CD4-positive, alpha-beta T cell (primary cell): ENCODE data around the gene MRPS31. TPM values are rescaled to one million over a fixed set of nuclear protein-coding genes. Genes with fewer than 3 reads are reported as not detected.

ENCODE experiments used
- ATAC-seq: fragments of 200-7000 bp; cut with Tn5 transposase; one replicate; pipeline ENCODE4 v1.10.0; 2022; ENCODE audit warnings: mild to moderate bottlenecking; ENCODE audit not compliant: poor library complexity
- CTCF ChIA-PET: fragments of 350-600 bp; sonication (Branson Sonifier 250); formaldehyde crosslinking; loops from one replicate; lab custom pipeline; 2021; ENCODE audit warnings: antibody characterized with exemption, inconsistent platforms; lab: Charles Lee
- POLR2A ChIA-PET: fragments of 350-600 bp; sonication (Branson Sonifier 250); formaldehyde crosslinking; loops from one replicate; lab custom pipeline; 2021; ENCODE audit warnings: antibody characterized with exemption, inconsistent platforms; lab: Charles Lee
- DNase-seq, 14 experiments: peaks; one replicate each; pipeline ENCODE4 v3.0.0-alpha.2; 2013 to 2020; ENCODE audit warnings: mixed read lengths in 2 of 14
- H3K27ac ChIP-seq, 2 donors: one replicate each; pipeline versions ENCODE4 v1.5.1 to v1.7.0; 2013; ENCODE audit warnings: low read length in 2 of 2, low read depth in 1 of 2, mild to moderate bottlenecking in 1 of 2
- H3K27me3 ChIP-seq, 2 experiments: 1 replicate in 1 of 2; 2 replicates in 1 of 2; pipeline versions ENCODE4 v1.6.1 to v1.7.0; 2013; ENCODE audit warnings: low read length in 2 of 2, control low read depth in 1 of 2, mild to moderate bottlenecking in 1 of 2, moderate library complexity in 1 of 2; ENCODE audit not compliant: insufficient read depth in 2 of 2, control insufficient read depth in 1 of 2
- H3K36me3 ChIP-seq: one replicate; pipeline ENCODE4 v1.6.1; 2013; ENCODE audit warnings: low read length, control low read depth; ENCODE audit not compliant: insufficient read depth
- H3K4me1 ChIP-seq: one replicate; pipeline ENCODE4 v1.6.1; 2013; ENCODE audit warnings: low read length, control low read depth; ENCODE audit not compliant: insufficient read depth
- H3K4me3 ChIP-seq: one replicate; pipeline ENCODE4 v1.5.1; 2013; ENCODE audit warnings: mild to moderate bottlenecking, low read length, moderate library complexity
- H3K9me3 ChIP-seq, 2 experiments: 1 replicate in 1 of 2; 2 replicates in 1 of 2; pipeline versions ENCODE4 v1.6.1 to v1.7.0; 2013; ENCODE audit warnings: low read length in 2 of 2, mild to moderate bottlenecking in 2 of 2, control low read depth in 1 of 2, moderate library complexity in 1 of 2; ENCODE audit not compliant: control insufficient read depth in 1 of 2, insufficient read depth in 1 of 2
- H3K27ac Mint-ChIP-seq: one replicate; pipeline ENCODE4 v1.8.0; 2020; ENCODE audit warnings: mixed read lengths
- H3K27me3 Mint-ChIP-seq: one replicate; pipeline ENCODE4 v1.8.0; 2021; ENCODE audit warnings: mixed read lengths
- H3K36me3 Mint-ChIP-seq: one replicate; pipeline ENCODE4 v1.8.0; 2021; ENCODE audit warnings: low read depth, mixed read lengths
- H3K4me1 Mint-ChIP-seq: one replicate; pipeline ENCODE4 v1.8.0; 2021; ENCODE audit warnings: low read depth, mixed read lengths
- H3K4me3 Mint-ChIP-seq: one replicate; pipeline ENCODE4 v1.8.0; 2020; ENCODE audit warnings: mild to moderate bottlenecking, mixed read lengths
- H3K9me3 Mint-ChIP-seq: one replicate; pipeline ENCODE4 v1.8.0; 2020; ENCODE audit warnings: mixed read lengths
- intact Hi-C, 2 experiments: fragments of 100-400 bp; cut with DNase I in 1 of 2; cut with micrococcal nuclease in 1 of 2; formaldehyde crosslinking; loops; one replicate each; pipeline versions ENCODE4 v1.15.1 to v1.9.0; 2023 to 2025; cut with DNase I, micrococcal nuclease
- microRNA-seq: library from miRNA; unstranded; fragments of <30 nt; microRNA quantifications from one replicate; pipeline ENCODE4 v1.2.0, GENCODE V29; 2021; ENCODE audit warnings: borderline microRNAs expressed, borderline replicate concordance
- total RNA-seq, 174 experiments: library from RNA in 2 of 174; stranded (reverse) in 2 of 174; gene quantifications; one replicate each; pipeline ENCODE4 v1.2.3 and lab custom pipeline; 2021 to 2026
- TF ChIP-seq, protein P1 (sequence below): fragments of 200-600 bp; IDR thresholded peaks from one replicate; pipeline ENCODE4 v1.8.0; 2022; ENCODE audit warnings: antibody characterized with exemption, mild to moderate bottlenecking

MRPS31 gene
- total RNA-seq, 2 experiments from 2014 or later: 8.3 to 9.5 TPM

DNA sequence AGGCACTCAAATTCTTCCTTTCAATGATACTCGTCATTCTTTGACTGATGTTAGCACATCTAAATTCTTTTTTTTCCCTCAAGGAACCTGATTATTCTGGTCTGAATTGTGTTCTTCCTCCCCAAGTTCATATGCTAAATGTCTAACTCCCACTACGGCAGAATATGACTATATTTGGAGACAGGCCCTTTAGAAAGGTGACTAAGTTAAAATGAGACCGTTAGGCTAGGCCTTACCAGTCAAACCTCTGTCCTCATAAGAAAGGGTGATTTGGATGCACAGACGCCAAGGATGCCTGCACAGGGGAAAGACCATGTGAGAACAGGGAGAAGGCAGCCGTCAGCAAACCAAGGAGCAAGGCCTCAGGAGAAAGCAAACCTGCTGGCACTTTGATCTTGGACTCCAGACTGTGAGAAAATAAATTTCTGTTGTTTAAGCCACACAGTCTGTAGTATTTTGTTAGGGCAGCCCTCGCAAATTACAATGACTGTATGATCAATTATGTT is 91.5 kb downstream of the MRPS31 start:
- Histone ChIP-seq H3K4me1 (no peaks in the 10 kb centered on the region), H3K27ac (no peak overlapping the region), H3K27me3 (no peaks in the 10 kb centered on the region), H3K4me3 (no peak overlapping the region), H3K9me3 (no peaks in the 10 kb centered on the region), H3K36me3 (no peaks in the 10 kb centered on the region)
- ChIA-PET POLR2A (interaction anchor here (2.0 kb wide), 1 partner anchor 12 kb away, joined by 6 read pairs; no protein-coding TSS in a partner anchor), CTCF (no interaction called here)
- Mint-ChIP-seq H3K4me1 (peaks cover 13% of the 10 kb centered on the region), H3K27ac (no peak overlapping the region), H3K36me3 (no peaks in the 10 kb centered on the region), H3K27me3 (no peaks in the 10 kb centered on the region), H3K9me3 (no peaks in the 10 kb centered on the region), H3K4me3 (no peak overlapping the region)
- TF ChIP-seq, protein P1, sequence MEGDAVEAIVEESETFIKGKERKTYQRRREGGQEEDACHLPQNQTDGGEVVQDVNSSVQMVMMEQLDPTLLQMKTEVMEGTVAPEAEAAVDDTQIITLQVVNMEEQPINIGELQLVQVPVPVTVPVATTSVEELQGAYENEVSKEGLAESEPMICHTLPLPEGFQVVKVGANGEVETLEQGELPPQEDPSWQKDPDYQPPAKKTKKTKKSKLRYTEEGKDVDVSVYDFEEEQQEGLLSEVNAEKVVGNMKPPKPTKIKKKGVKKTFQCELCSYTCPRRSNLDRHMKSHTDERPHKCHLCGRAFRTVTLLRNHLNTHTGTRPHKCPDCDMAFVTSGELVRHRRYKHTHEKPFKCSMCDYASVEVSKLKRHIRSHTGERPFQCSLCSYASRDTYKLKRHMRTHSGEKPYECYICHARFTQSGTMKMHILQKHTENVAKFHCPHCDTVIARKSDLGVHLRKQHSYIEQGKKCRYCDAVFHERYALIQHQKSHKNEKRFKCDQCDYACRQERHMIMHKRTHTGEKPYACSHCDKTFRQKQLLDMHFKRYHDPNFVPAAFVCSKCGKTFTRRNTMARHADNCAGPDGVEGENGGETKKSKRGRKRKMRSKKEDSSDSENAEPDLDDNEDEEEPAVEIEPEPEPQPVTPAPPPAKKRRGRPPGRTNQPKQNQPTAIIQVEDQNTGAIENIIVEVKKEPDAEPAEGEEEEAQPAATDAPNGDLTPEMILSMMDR: no peak
- no peak for DNase-seq
- intact Hi-C loops: no loop called here
- ATAC-seq: no peak

Small RNAs within 50 kb of the gene (microRNA-seq; reads per million reads assigned to microRNA genes)
- gene MIR320D1 (not detected), gene MIR621 (not detected)

Other genes with a start within 250 kb of the MRPS31 start
- 100 to 1,000 TPM in 1 of 2 experiments, 10 to 100 TPM in 1; 93.1 to 101 TPM for gene FOXO1, start 104.5 kb downstream of the MRPS31 start, total RNA-seq
- 1 to 10 TPM; 2.1 to 2.2 TPM for gene SLC25A15, start 18.4 kb upstream of the MRPS31 start, total RNA-seq
- 100 to 1,000 TPM; 354 to 358 TPM for gene ELF1, start 248.1 kb upstream of the MRPS31 start, total RNA-seq